HepG2 (cell line): ENCODE data around the gene DUSP9. TPM values are rescaled to one million over a fixed set of nuclear protein-coding genes. Genes with fewer than 3 reads are reported as not detected.

Experiments used
- CEBPG ChIP-seq: IDR thresholded peaks from 2 replicates; pipeline ENCODE4 v1.6.1; 2016
- DMAP1 ChIP-seq: IDR thresholded peaks from 2 replicates; pipeline ENCODE4 v1.6.1; 2016
- E2F1 ChIP-seq: sonication (generic); formaldehyde crosslinking; IDR thresholded peaks from 2 replicates; pipeline ENCODE4 v1.5.0; 2020; ENCODE audit warnings: missing genetic modification reagents
- FOXO1 ChIP-seq: sonication (generic); formaldehyde crosslinking; IDR thresholded peaks from 2 replicates; pipeline ENCODE4 v1.4.0; 2020; ENCODE audit warnings: missing genetic modification reagents
- HCFC1 ChIP-seq: fragments of 150-350 bp; IDR thresholded peaks from 2 replicates; pipeline ENCODE4 v1.6.1; 2014; ENCODE audit warnings: low read depth, low read length
- HIVEP1 ChIP-seq: sonication (generic); formaldehyde crosslinking; IDR thresholded peaks from 2 replicates; pipeline ENCODE4 v1.4.0; 2020; ENCODE audit warnings: mild to moderate bottlenecking, missing genetic modification reagents
- ISL2 ChIP-seq: sonication (generic); formaldehyde crosslinking; IDR thresholded peaks from 2 replicates; pipeline ENCODE4 v1.5.0; 2020; ENCODE audit warnings: missing genetic modification reagents
- KDM2A ChIP-seq: sonication (generic); formaldehyde crosslinking; IDR thresholded peaks from 2 replicates; pipeline ENCODE4 v1.4.0; 2020; ENCODE audit warnings: low read depth, missing genetic modification reagents, borderline replicate concordance
- MED13 ChIP-seq: sonication (generic); formaldehyde crosslinking; IDR thresholded peaks from 2 replicates; pipeline ENCODE4 v1.5.0; 2020; ENCODE audit warnings: missing genetic modification reagents
- MXI1 ChIP-seq: IDR thresholded peaks from 3 replicates; pipeline ENCODE4 v1.6.1; 2012; ENCODE audit warnings: low read depth, low read length, inconsistent platforms, borderline replicate concordance
- NCOA2 ChIP-seq: sonication (generic); formaldehyde crosslinking; IDR thresholded peaks from 2 replicates; pipeline ENCODE4 v1.8.0; 2022; ENCODE audit warnings: inconsistent platforms
- NPAS2 ChIP-seq: sonication (generic); formaldehyde crosslinking; IDR thresholded peaks from 2 replicates; pipeline ENCODE4 v1.8.0; 2022; ENCODE audit warnings: mild to moderate bottlenecking, missing genetic modification reagents, borderline replicate concordance
- NR2F2 ChIP-seq: IDR thresholded peaks from 2 replicates; pipeline ENCODE4 v1.6.1; 2012; ENCODE audit warnings: low read depth, inconsistent platforms, borderline replicate concordance
- ONECUT2 ChIP-seq: sonication (generic); formaldehyde crosslinking; IDR thresholded peaks from 2 replicates; pipeline ENCODE4 v1.4.0; 2020; ENCODE audit warnings: missing genetic modification reagents
- RXRB ChIP-seq: IDR thresholded peaks from 2 replicates; pipeline ENCODE4 v1.6.1; 2016; ENCODE audit warnings: borderline replicate concordance, missing genetic modification reagents, missing compliant biosample characterization
- SAP130 ChIP-seq: IDR thresholded peaks from 2 replicates; pipeline ENCODE4 v1.6.1; 2016; ENCODE audit warnings: low read depth
- SIX4 ChIP-seq: sonication (generic); formaldehyde crosslinking; IDR thresholded peaks from 2 replicates; pipeline ENCODE4 v1.4.0; 2020; ENCODE audit warnings: missing genetic modification reagents
- SOX5 ChIP-seq: IDR thresholded peaks from 2 replicates; pipeline ENCODE4 v1.6.1; 2016; ENCODE audit warnings: borderline replicate concordance
- SP1 ChIP-seq, 2 experiments: fragments of 450-650 bp in 1 of 2; sonication (generic) in 1 of 2; formaldehyde crosslinking in 1 of 2; IDR thresholded peaks; 2 replicates each; pipeline versions ENCODE4 v1.4.0 to v1.6.1; 2016 to 2020; ENCODE audit warnings: missing genetic modification reagents in 1 of 2
- SRSF9 ChIP-seq: fragments of 200-400 bp; formaldehyde crosslinking; IDR thresholded peaks from 2 replicates; pipeline ENCODE4 v1.6.1; 2018; ENCODE audit warnings: borderline replicate concordance, mild to moderate bottlenecking, low read depth, low read length; ENCODE audit not compliant: insufficient read depth, poor library complexity, severe bottlenecking
- THAP11 ChIP-seq: IDR thresholded peaks from 2 replicates; pipeline ENCODE4 v1.6.1; 2016; ENCODE audit warnings: missing biosample characterization, missing genetic modification reagents
- ZBTB38 ChIP-seq: sonication (generic); formaldehyde crosslinking; IDR thresholded peaks from 2 replicates; pipeline ENCODE4 v1.5.1; 2020; ENCODE audit warnings: mild to moderate bottlenecking, missing genetic modification reagents
- ZFP1 ChIP-seq: IDR thresholded peaks from 2 replicates; pipeline ENCODE4 v1.6.1; 2016
- ZFY ChIP-seq: sonication (generic); formaldehyde crosslinking; IDR thresholded peaks from 2 replicates; pipeline ENCODE4 v1.4.0; 2020; ENCODE audit warnings: missing genetic modification reagents
- ZNF282 ChIP-seq: fragments of 450-650 bp; IDR thresholded peaks from 2 replicates; pipeline ENCODE4 v1.6.1; 2018; ENCODE audit not compliant: partially characterized antibody
- ZNF512 ChIP-seq: sonication (generic); formaldehyde crosslinking; IDR thresholded peaks from 2 replicates; pipeline ENCODE4 v1.4.0; 2020; ENCODE audit warnings: mild to moderate bottlenecking, missing genetic modification reagents
- ZNF556 ChIP-seq: sonication (generic); formaldehyde crosslinking; IDR thresholded peaks from 2 replicates; pipeline ENCODE4 v1.4.0; 2020; ENCODE audit warnings: mild to moderate bottlenecking, missing genetic modification reagents, borderline replicate concordance
- ZNF629 ChIP-seq: sonication (generic); formaldehyde crosslinking; conservative IDR thresholded peaks from 2 replicates; pipeline ENCODE4 v1.5.0; 2020; ENCODE audit warnings: missing genetic modification reagents
- ZNF816 ChIP-seq: sonication (generic); formaldehyde crosslinking; IDR thresholded peaks from 2 replicates; pipeline ENCODE4 v1.8.0; 2022; ENCODE audit warnings: missing genetic modification reagents, mild to moderate bottlenecking, borderline replicate concordance
- ZNF879 ChIP-seq: sonication (generic); formaldehyde crosslinking; IDR thresholded peaks from 2 replicates; pipeline ENCODE4 v1.8.1; 2023; ENCODE audit warnings: missing genetic modification reagents
- polyA plus RNA-seq, 8 experiments: library from polyadenylated mRNA; depleted of rRNA in 3 of 8; stranded (reverse) in 7 of 8; unstranded in 1 of 8; fragments of >200 nt; fragmentation: Illumina TruSeq in 4 of 8; extraction: Trizol in 4 of 8; gene quantifications; 2 replicates each; pipeline versions ENCODE4 v1.2.1 to v1.2.3, GENCODE V29; 2011 to 2016; ENCODE audit warnings: low read depth in 4 of 8, missing spikeins in 1 of 8, mixed read lengths in 1 of 8; ENCODE audit not compliant: insufficient read depth in 1 of 8
- total RNA-seq, 5 experiments: library from RNA; depleted of rRNA; stranded (reverse); fragments of >200 nt; fragmentation: Illumina TruSeq; extraction: Trizol; gene quantifications; 2 replicates each; pipeline ENCODE4 v1.2.3, GENCODE V29; 2016; ENCODE audit warnings: low read depth in 1 of 5

DUSP9 gene
- total and polyA plus RNA-seq, 2 of the 13 experiments (the other 11 are each of a cell fraction or from before 2014, with no cell fraction given): 235 to 435 TPM

- no peak for TF ChIP-seq ZNF879
- 0 out of 2 replicates have a peak, but pooled peaks have one; percentile 17 for TF ChIP-seq SIX4 (CRISPR knock-in tag)
- TF ChIP-seq NPAS2 (CRISPR knock-in tag): no peak
- TF ChIP-seq KDM2A (CRISPR knock-in tag): peak; percentile 77
- no peak for TF ChIP-seq ZNF816 (CRISPR knock-in tag)
- TF ChIP-seq NCOA2 (CRISPR knock-in tag): peak; percentile 86
- TF ChIP-seq ONECUT2 (CRISPR knock-in tag): no peak
- peak; percentile 74; the same call in 1 of the 3 replicates for TF ChIP-seq MXI1
- TF ChIP-seq HCFC1: no peak
- TF ChIP-seq THAP11: peak; percentile 41; the same call in 1 of the 2 replicates
- TF ChIP-seq ZFP1: no peak
- no peak for TF ChIP-seq CEBPG
- TF ChIP-seq RXRB (CRISPR knock-in tag): peak; percentile 93
- peak; percentile 43; the same call in 1 of the 2 replicates for TF ChIP-seq SOX5 (CRISPR knock-in tag)
- TF ChIP-seq MED13 (CRISPR knock-in tag): peak; percentile 94
- peak; percentile 76; the same call in 1 of the 2 replicates for TF ChIP-seq HIVEP1 (CRISPR knock-in tag)
- peak; percentile 86 for TF ChIP-seq ISL2 (CRISPR knock-in tag)
- no peak for TF ChIP-seq NR2F2
- TF ChIP-seq ZNF512 (CRISPR knock-in tag): no peak
- no peak for TF ChIP-seq ZNF282
- peak; percentile 75 for TF ChIP-seq FOXO1
- no peak for TF ChIP-seq E2F1 (CRISPR knock-in tag)
- TF ChIP-seq ZNF629 (CRISPR knock-in tag): peak; percentile 98
- peak; percentile 52; the same call in 1 of the 2 replicates for TF ChIP-seq ZNF556 (CRISPR knock-in tag)
- TF ChIP-seq SAP130 (CRISPR knock-in tag): peak; percentile 69
- peak; percentile 42; the same call in 1 of the 2 replicates for TF ChIP-seq DMAP1 (CRISPR knock-in tag)
- TF ChIP-seq SP1 (IDR thresholded peaks at IDR 0.05): no peak
- TF ChIP-seq SP1 (CRISPR knock-in tag; IDR thresholded peaks at IDR 0.05): 0 out of 2 replicates have a peak, but pooled peaks have one; percentile 26
- peak; percentile 64; the same call in 1 of the 2 replicates for TF ChIP-seq ZBTB38
- TF ChIP-seq ZFY (CRISPR knock-in tag): peak; percentile 24; the same call in 1 of the 2 replicates
- TF ChIP-seq SRSF9: no peak
Measured at GRCh38 chrX:153646620-153647373, at the start of gene DUSP9 (continued).
